H1 (cell line): ENCODE measurements around the gene ARMC10.
"Not testable (repeated sequence)": the region's sequence is repeated elsewhere in the genome, so short reads cannot be mapped to it uniquely, and the experiment has no call there.

ENCODE experiments used
- EP300 ChIP-seq, 2 experiments: IDR thresholded peaks; 1 replicate in 1 of 2; 2 replicates in 1 of 2; pipeline ENCODE4 v1.6.1; 2011 to 2012; ENCODE audit warnings: low read depth in 2 of 2, low read length in 2 of 2, mild to moderate bottlenecking in 2 of 2, borderline replicate concordance in 1 of 2, inconsistent platforms in 1 of 2, moderate library complexity in 1 of 2
- GTF2F1 ChIP-seq: IDR thresholded peaks from 2 replicates; pipeline ENCODE4 v1.6.1; 2012; ENCODE audit warnings: low read depth, low read length, improper control_type of control experiment, borderline replicate concordance
- HDAC2 ChIP-seq, 2 experiments: fragments of 300-600 bp in 1 of 2; sonication (generic) in 1 of 2; IDR thresholded peaks; 2 replicates each; pipeline ENCODE4 v1.6.1; 2011 to 2012; ENCODE audit warnings: low read depth in 2 of 2, low read length in 2 of 2, mild to moderate bottlenecking in 2 of 2, moderate library complexity in 2 of 2, borderline replicate concordance in 1 of 2, inconsistent platforms in 1 of 2
- POLR2A ChIP-seq, 2 experiments: IDR thresholded peaks; 1 replicate in 1 of 2; 2 replicates in 1 of 2; pipeline ENCODE4 v1.6.1; 2011; ENCODE audit warnings: low read depth in 2 of 2, low read length in 2 of 2, mild to moderate bottlenecking in 2 of 2; ENCODE audit errors: control extremely low read depth in 1 of 2
- RXRA ChIP-seq: IDR thresholded peaks from 2 replicates; pipeline ENCODE4 v1.6.1; 2011; ENCODE audit warnings: low read depth, mild to moderate bottlenecking, low read length, moderate library complexity; ENCODE audit not compliant: insufficient read depth
- SP2 ChIP-seq: IDR thresholded peaks from 2 replicates; pipeline ENCODE4 v1.6.1; 2012; ENCODE audit warnings: mild to moderate bottlenecking, low read length, inconsistent platforms
- YY1 ChIP-seq: IDR thresholded peaks from 2 replicates; pipeline ENCODE4 v1.6.1; 2011; ENCODE audit warnings: low read depth, mild to moderate bottlenecking, low read length
- TF ChIP-seq, protein P1 (sequence below), 3 experiments: IDR thresholded peaks; 1 replicate in 2 of 3; 2 replicates in 1 of 3; pipeline versions ENCODE4 v1.5.1 to v1.6.1; 2011; ENCODE audit warnings: low read length in 3 of 3, mild to moderate bottlenecking in 3 of 3, inconsistent platforms in 2 of 3, low read depth in 1 of 3, moderate library complexity in 1 of 3; ENCODE audit not compliant: insufficient read depth in 1 of 3; ENCODE audit errors: control extremely low read depth in 1 of 3
- TF ChIP-seq, protein P2 (sequence below): IDR thresholded peaks from 2 replicates; pipeline ENCODE4 v1.6.1; 2011; ENCODE audit warnings: low read length, improper control_type of control experiment

GRCh38 chr7:103078226-103078625 lies 3.3 kb downstream of the ARMC10 start:
- not testable (repeated sequence) for TF ChIP-seq SP2; RXRA; HDAC2 (IDR thresholded peaks at IDR 0.05; ENCODE audit: borderline replicate concordance in 1 of 2, low read depth in 2 of 2, low read length in 2 of 2); YY1; POLR2A (IDR thresholded peaks at IDR 0.05; ENCODE audit: control extremely low read depth in 1 of 2, low read depth in 2 of 2, low read length in 2 of 2); GTF2F1; EP300 (IDR thresholded peaks at IDR 0.05; ENCODE audit: borderline replicate concordance in 1 of 2, low read depth in 2 of 2, low read length in 2 of 2)
- TF ChIP-seq, protein P1, sequence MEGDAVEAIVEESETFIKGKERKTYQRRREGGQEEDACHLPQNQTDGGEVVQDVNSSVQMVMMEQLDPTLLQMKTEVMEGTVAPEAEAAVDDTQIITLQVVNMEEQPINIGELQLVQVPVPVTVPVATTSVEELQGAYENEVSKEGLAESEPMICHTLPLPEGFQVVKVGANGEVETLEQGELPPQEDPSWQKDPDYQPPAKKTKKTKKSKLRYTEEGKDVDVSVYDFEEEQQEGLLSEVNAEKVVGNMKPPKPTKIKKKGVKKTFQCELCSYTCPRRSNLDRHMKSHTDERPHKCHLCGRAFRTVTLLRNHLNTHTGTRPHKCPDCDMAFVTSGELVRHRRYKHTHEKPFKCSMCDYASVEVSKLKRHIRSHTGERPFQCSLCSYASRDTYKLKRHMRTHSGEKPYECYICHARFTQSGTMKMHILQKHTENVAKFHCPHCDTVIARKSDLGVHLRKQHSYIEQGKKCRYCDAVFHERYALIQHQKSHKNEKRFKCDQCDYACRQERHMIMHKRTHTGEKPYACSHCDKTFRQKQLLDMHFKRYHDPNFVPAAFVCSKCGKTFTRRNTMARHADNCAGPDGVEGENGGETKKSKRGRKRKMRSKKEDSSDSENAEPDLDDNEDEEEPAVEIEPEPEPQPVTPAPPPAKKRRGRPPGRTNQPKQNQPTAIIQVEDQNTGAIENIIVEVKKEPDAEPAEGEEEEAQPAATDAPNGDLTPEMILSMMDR (IDR thresholded peaks at IDR 0.05; ENCODE audit: control extremely low read depth in 1 of 3, insufficient read depth in 1 of 3, low read depth in 1 of 3, low read length in 3 of 3) = not testable (repeated sequence)
- TF ChIP-seq, protein P2, sequence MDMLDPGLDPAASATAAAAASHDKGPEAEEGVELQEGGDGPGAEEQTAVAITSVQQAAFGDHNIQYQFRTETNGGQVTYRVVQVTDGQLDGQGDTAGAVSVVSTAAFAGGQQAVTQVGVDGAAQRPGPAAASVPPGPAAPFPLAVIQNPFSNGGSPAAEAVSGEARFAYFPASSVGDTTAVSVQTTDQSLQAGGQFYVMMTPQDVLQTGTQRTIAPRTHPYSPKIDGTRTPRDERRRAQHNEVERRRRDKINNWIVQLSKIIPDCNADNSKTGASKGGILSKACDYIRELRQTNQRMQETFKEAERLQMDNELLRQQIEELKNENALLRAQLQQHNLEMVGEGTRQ = not testable (repeated sequence)
